H9 (cell line): ENCODE data around the gene MAP3K12. TPM values are rescaled to one million over a fixed set of nuclear protein-coding genes. Genes with fewer than 3 reads are reported as not detected.

ENCODE experiments used
- DNase-seq: peaks from one replicate; pipeline ENCODE4 v3.0.0-alpha.2; 2017
- H2AFZ ChIP-seq: one replicate; pipeline ENCODE4 v1.6.1; 2013; ENCODE audit warnings: mild to moderate bottlenecking, low read length, control low read depth, moderate library complexity
- H2AK5ac ChIP-seq: 2 replicates; pipeline ENCODE4 v1.6.1; 2013; ENCODE audit warnings: low read length, control low read depth, mixed read lengths; ENCODE audit not compliant: insufficient read length
- H2BK120ac ChIP-seq: one replicate; pipeline ENCODE4 v1.6.1; 2013; ENCODE audit warnings: low read depth, mild to moderate bottlenecking, low read length, control low read depth, inconsistent platforms; ENCODE audit not compliant: poor library complexity, severe bottlenecking
- H2BK12ac ChIP-seq: 2 replicates; pipeline ENCODE4 v1.6.1; 2013; ENCODE audit warnings: low read length, control low read depth, mixed read lengths, low read depth; ENCODE audit not compliant: insufficient read length
- H2BK15ac ChIP-seq: 2 replicates; pipeline ENCODE4 v1.6.1; 2013; ENCODE audit warnings: low read depth, low read length, control low read depth
- H2BK20ac ChIP-seq: one replicate; pipeline ENCODE4 v1.6.1; 2013; ENCODE audit warnings: low read depth, mild to moderate bottlenecking, low read length, control low read depth, inconsistent platforms; ENCODE audit not compliant: poor library complexity, severe bottlenecking
- H2BK5ac ChIP-seq: 2 replicates; pipeline ENCODE4 v1.6.1; 2013; ENCODE audit warnings: low read length, control low read depth, mixed read lengths; ENCODE audit not compliant: insufficient read length
- H3K14ac ChIP-seq: 2 replicates; pipeline ENCODE4 v1.6.1; 2013; ENCODE audit warnings: low read length, control low read depth; ENCODE audit not compliant: insufficient read depth
- H3K18ac ChIP-seq: 2 replicates; pipeline ENCODE4 v1.6.1; 2013; ENCODE audit warnings: low read depth, mild to moderate bottlenecking, mixed read lengths, low read length, control low read depth; ENCODE audit not compliant: insufficient read length
- H3K23ac ChIP-seq: 2 replicates; pipeline ENCODE4 v1.6.1; 2013; ENCODE audit warnings: low read length, control low read depth, mixed read lengths, low read depth; ENCODE audit not compliant: insufficient read length
- H3K23me2 ChIP-seq: 2 replicates; pipeline ENCODE4 v1.6.1; 2013; ENCODE audit warnings: low read depth, mild to moderate bottlenecking, mixed read lengths, low read length, control low read depth; ENCODE audit not compliant: insufficient read length, poor library complexity, severe bottlenecking
- H3K27ac ChIP-seq: 2 replicates; pipeline ENCODE4 v1.5.1; 2013; ENCODE audit warnings: low read length, control low read depth, mixed read lengths, low read depth; ENCODE audit not compliant: insufficient read length
- H3K27me3 ChIP-seq: 2 replicates; pipeline ENCODE4 v1.6.1; 2013; ENCODE audit warnings: low read length, control low read depth, inconsistent platforms; ENCODE audit not compliant: insufficient read depth
- H3K4ac ChIP-seq: 2 replicates; pipeline ENCODE4 v1.6.1; 2013; ENCODE audit warnings: low read depth, mild to moderate bottlenecking, control low read depth, inconsistent platforms, low read length, moderate library complexity
- H3K4me1 ChIP-seq: 2 replicates; pipeline ENCODE4 v1.6.1; 2013; ENCODE audit warnings: low read length, control low read depth, inconsistent platforms; ENCODE audit not compliant: insufficient read depth
- H3K4me2 ChIP-seq: 2 replicates; pipeline ENCODE4 v1.6.1; 2013; ENCODE audit warnings: low read length, control low read depth, mixed read lengths; ENCODE audit not compliant: insufficient read length, insufficient read depth
- H3K56ac ChIP-seq: 2 replicates; pipeline ENCODE4 v1.6.1; 2013; ENCODE audit warnings: low read depth, mild to moderate bottlenecking, mixed read lengths, low read length, control low read depth; ENCODE audit not compliant: insufficient read length
- H3K79me1 ChIP-seq: 2 replicates; pipeline ENCODE4 v1.6.1; 2013; ENCODE audit warnings: low read depth, mild to moderate bottlenecking, moderate library complexity, low read length, control low read depth, inconsistent platforms; ENCODE audit not compliant: insufficient read depth, poor library complexity, severe bottlenecking
- H3K79me2 ChIP-seq: 2 replicates; pipeline ENCODE4 v1.6.1; 2013; ENCODE audit warnings: low read length, control low read depth, inconsistent platforms; ENCODE audit not compliant: insufficient read depth
- H3K9ac ChIP-seq: 2 replicates; pipeline ENCODE4 v1.6.1; 2013; ENCODE audit warnings: low read length, control low read depth, mixed read lengths; ENCODE audit not compliant: insufficient read length; ENCODE audit errors: extremely low read depth
- H3K9me3 ChIP-seq: one replicate; pipeline ENCODE4 v1.6.1; 2013; ENCODE audit warnings: low read depth, low read length, inconsistent platforms; ENCODE audit not compliant: control insufficient read depth
- H3T11ph ChIP-seq: one replicate; pipeline ENCODE4 v1.6.1; 2013; ENCODE audit warnings: mild to moderate bottlenecking, low read length, control low read depth, inconsistent platforms
- H4K20me1 ChIP-seq: one replicate; pipeline ENCODE4 v1.6.1; 2013; ENCODE audit not compliant: control insufficient read depth, insufficient read length, insufficient read depth
- H4K5ac ChIP-seq: 2 replicates; pipeline ENCODE4 v1.6.1; 2013; ENCODE audit warnings: low read depth, mild to moderate bottlenecking, mixed read lengths, low read length, control low read depth; ENCODE audit not compliant: insufficient read length
- H4K8ac ChIP-seq: replicated peaks from 2 replicates; pipeline ENCODE4 v1.6.1; 2013; ENCODE audit warnings: low read length, control low read depth, mixed read lengths, low read depth; ENCODE audit not compliant: insufficient read length
- H4K91ac ChIP-seq: 2 replicates; pipeline ENCODE4 v1.6.1; 2013; ENCODE audit warnings: low read depth, mild to moderate bottlenecking, moderate library complexity, mixed read lengths, low read length, control low read depth; ENCODE audit not compliant: insufficient read length
- H3K27ac Mint-ChIP-seq, 3 experiments: 2 replicates in 2 of 3; 3 replicates in 1 of 3; pipeline ENCODE4 v1.8.0; 2020 to 2021; ENCODE audit warnings: mixed read lengths in 3 of 3, mild to moderate bottlenecking in 1 of 3, moderate library complexity in 1 of 3
- H3K27me3 Mint-ChIP-seq: 2 replicates; pipeline ENCODE4 v1.8.0; 2021; ENCODE audit warnings: low read depth, mild to moderate bottlenecking, moderate library complexity, mixed read lengths
- H3K36me3 Mint-ChIP-seq, 3 experiments: 2 replicates in 2 of 3; 3 replicates in 1 of 3; pipeline ENCODE4 v1.8.0; 2020 to 2021; ENCODE audit warnings: low read depth in 3 of 3, mixed read lengths in 3 of 3; ENCODE audit not compliant: insufficient read depth in 1 of 3
- H3K4me1 Mint-ChIP-seq, 2 experiments: 2 replicates each; pipeline ENCODE4 v1.8.0; 2020; ENCODE audit warnings: mixed read lengths in 2 of 2
- H3K4me3 Mint-ChIP-seq, 2 experiments: 2 replicates in 1 of 2; 3 replicates in 1 of 2; pipeline ENCODE4 v1.8.0; 2020 to 2021; ENCODE audit warnings: mild to moderate bottlenecking in 2 of 2, mixed read lengths in 2 of 2, moderate library complexity in 1 of 2
- H3K9me3 Mint-ChIP-seq, 2 experiments: 2 replicates in 1 of 2; 3 replicates in 1 of 2; pipeline ENCODE4 v1.8.0; 2020; ENCODE audit warnings: mild to moderate bottlenecking in 2 of 2, mixed read lengths in 2 of 2, moderate library complexity in 1 of 2
- WGBS: extraction: QIAGEN DNeasy Blood & Tissue Kit; methylation state at CpG from one replicate; pipeline ENCODE4 v1.1.7; 2013; ENCODE audit warnings: missing lambda C conversion rate, low lambda C conversion rate, mixed read lengths; ENCODE audit not compliant: insufficient read length; ENCODE audit errors: extremely low coverage; 5-methylcytosine and 5-hydroxymethylcytosine counted together
- total RNA-seq: library from RNA; stranded (reverse); gene quantifications from 2 replicates; pipeline ENCODE4 v1.2.1, GENCODE V29; 2021
- TF ChIP-seq, protein P1 (sequence below): fragments of 200-600 bp; sonication (generic); conservative IDR thresholded peaks from 3 replicates; pipeline ENCODE4 v1.8.0; 2021; ENCODE audit warnings: antibody characterized with exemption, mild to moderate bottlenecking

The MAP3K12 gene
- total RNA-seq, 1 experiment from 2014 or later = 22.3 TPM

DNA sequence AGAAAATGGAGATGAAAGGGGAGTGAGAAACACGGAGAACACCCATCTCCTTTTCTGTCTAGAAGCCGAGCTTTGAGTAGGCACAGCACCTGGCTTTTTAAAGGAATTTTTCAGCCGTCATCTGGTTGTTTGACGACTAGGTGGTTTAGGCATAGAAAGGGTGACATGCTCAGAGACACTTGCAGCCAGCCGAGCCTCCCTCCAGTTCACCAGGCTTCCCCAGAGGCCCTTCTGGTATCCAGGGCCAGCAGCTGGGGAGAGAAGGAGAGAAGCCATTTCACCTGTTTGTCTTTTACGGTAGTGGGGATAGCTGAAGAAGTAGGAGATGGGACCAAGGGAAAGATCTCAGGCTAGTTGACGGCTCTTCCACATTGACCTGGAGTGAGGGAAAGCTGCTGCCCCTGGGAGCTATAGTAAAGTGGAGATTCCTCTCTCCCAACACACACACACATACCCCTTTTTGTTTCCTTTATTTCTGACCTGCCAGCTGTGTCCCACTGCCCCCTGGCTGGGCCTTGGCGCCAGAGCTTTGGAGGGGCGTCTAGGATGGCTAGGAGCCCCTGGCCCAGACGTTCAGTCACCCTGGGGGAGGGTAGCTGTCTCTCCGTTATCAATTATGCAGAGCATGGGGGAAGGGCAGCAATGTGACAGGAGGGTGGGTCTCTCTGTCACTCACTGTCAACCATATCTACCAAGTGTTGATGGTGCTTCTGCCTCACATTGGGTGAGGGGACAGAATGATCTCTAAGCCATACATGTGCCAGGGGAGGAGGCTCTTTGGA is 5.5 kb downstream of the MAP3K12 start:
- Histone ChIP-seq H3K18ac (no peak overlapping the region), H2AFZ (no peak overlapping the region), H3K56ac (no peak overlapping the region), H3K4ac (no peak overlapping the region), H3K79me2 (no peaks in the 10 kb centered on the region), H2BK5ac (no peak overlapping the region), H2BK120ac (no peak overlapping the region), H3K9me3 (no peaks in the 10 kb centered on the region), H3K23ac (no peak overlapping the region), H3T11ph (no peak overlapping the region), H2BK15ac (no peak overlapping the region), H2AK5ac (no peak overlapping the region), H2BK12ac (no peak overlapping the region), H4K5ac (no peak overlapping the region), H4K8ac (no peak overlapping the region), H3K79me1 (peaks cover 2% of the 10 kb centered on the region), H2BK20ac (no peak overlapping the region), H3K14ac (no peak overlapping the region), H3K27me3 (no peaks in the 10 kb centered on the region), H3K27ac (no peak overlapping the region), H3K4me2 (peak overlapping the region; percentile 74), H4K91ac (no peak overlapping the region), H3K23me2 (peaks cover 14% of the 10 kb centered on the region), H4K20me1 (peaks cover 2% of the 10 kb centered on the region), H3K9ac (peak overlapping the region; percentile 20), H3K4me1 (peaks cover 6% of the 10 kb centered on the region; the same call in 1 of the 2 replicates)
- peaks cover 0 to 11% (median 1%) of the 10 kb centered on the region in 3 experiments; a peak in 1 of 7 replicates for H3K36me3 Mint-ChIP-seq
- no peak for DNase-seq
- H3K4me3 Mint-ChIP-seq = peak overlapping the region; percentile 72 to 93
- H3K4me1 Mint-ChIP-seq = peaks cover 55 to 61% of the 10 kb centered on the region in 2 experiments
- WGBS = no CpG with 5 or more reads among the region's 11 CpGs
- no peaks in the 10 kb centered on the region; the same call in none of the 2 replicates for H3K27me3 Mint-ChIP-seq
- peak overlapping the region; percentile 94 to 98 (median 97); a peak in 5 of 7 replicates for H3K27ac Mint-ChIP-seq
- no peaks in the 10 kb centered on the region for H3K9me3 Mint-ChIP-seq
- TF ChIP-seq, protein P1, sequence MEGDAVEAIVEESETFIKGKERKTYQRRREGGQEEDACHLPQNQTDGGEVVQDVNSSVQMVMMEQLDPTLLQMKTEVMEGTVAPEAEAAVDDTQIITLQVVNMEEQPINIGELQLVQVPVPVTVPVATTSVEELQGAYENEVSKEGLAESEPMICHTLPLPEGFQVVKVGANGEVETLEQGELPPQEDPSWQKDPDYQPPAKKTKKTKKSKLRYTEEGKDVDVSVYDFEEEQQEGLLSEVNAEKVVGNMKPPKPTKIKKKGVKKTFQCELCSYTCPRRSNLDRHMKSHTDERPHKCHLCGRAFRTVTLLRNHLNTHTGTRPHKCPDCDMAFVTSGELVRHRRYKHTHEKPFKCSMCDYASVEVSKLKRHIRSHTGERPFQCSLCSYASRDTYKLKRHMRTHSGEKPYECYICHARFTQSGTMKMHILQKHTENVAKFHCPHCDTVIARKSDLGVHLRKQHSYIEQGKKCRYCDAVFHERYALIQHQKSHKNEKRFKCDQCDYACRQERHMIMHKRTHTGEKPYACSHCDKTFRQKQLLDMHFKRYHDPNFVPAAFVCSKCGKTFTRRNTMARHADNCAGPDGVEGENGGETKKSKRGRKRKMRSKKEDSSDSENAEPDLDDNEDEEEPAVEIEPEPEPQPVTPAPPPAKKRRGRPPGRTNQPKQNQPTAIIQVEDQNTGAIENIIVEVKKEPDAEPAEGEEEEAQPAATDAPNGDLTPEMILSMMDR = no peak
